Measurements from ENCODE around the gene VCL.

The VCL gene

DNA sequence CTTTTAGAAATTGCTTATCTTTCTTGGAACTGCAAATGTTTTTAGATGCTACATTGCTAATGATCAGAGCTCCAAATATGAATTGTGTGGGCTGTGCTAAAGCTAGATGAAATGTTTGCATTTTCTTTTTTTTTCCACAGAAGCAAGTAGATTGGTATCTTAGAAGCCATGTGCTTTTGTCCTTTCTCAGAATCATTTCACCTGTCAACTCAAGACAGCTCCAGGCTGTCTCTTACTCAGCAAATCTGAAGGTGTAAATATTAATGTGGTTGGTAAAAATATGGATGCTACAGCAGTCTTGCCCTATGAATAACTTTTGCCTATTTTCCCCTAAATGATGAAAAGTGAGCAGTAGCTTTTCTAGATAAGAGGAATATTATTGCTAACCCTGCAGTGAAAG is 111.5 kb downstream of the VCL start:
- Histone ChIP-seq H3K4me3 (no peak overlapping the region), H3K27ac (no peak overlapping the region)
- TF ChIP-seq, protein P1, sequence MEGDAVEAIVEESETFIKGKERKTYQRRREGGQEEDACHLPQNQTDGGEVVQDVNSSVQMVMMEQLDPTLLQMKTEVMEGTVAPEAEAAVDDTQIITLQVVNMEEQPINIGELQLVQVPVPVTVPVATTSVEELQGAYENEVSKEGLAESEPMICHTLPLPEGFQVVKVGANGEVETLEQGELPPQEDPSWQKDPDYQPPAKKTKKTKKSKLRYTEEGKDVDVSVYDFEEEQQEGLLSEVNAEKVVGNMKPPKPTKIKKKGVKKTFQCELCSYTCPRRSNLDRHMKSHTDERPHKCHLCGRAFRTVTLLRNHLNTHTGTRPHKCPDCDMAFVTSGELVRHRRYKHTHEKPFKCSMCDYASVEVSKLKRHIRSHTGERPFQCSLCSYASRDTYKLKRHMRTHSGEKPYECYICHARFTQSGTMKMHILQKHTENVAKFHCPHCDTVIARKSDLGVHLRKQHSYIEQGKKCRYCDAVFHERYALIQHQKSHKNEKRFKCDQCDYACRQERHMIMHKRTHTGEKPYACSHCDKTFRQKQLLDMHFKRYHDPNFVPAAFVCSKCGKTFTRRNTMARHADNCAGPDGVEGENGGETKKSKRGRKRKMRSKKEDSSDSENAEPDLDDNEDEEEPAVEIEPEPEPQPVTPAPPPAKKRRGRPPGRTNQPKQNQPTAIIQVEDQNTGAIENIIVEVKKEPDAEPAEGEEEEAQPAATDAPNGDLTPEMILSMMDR (IDR thresholded peaks at IDR 0.05) = no peak
- no peak for DNase-seq (ENCODE audit: low spot score)

DNA sequence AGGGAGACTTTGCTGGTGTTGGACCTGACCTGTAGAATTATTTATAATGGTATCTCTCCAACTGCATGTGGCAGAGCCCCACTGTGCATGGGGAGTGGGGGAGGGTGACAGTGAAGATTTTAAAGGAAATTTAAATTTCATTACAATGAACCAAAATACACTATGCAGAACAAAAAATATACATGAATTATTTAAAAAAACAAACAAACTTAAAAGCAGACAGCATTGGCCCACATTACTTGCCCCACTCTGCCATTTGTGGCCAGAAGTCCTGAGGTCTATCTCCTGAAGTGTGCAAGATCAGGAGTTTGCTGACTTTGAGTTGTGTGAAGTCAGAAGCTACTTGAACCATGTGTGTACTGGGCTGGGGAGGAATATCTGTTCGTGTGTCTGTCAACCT is 112.2 kb downstream of the VCL start:
- no peak overlapping the region for H3K4me3 ChIP-seq
- TF ChIP-seq, protein P1 (IDR thresholded peaks at IDR 0.05) = no peak
- no peak overlapping the region for H3K27ac ChIP-seq
- no peak for DNase-seq (ENCODE audit: low spot score)

DNA sequence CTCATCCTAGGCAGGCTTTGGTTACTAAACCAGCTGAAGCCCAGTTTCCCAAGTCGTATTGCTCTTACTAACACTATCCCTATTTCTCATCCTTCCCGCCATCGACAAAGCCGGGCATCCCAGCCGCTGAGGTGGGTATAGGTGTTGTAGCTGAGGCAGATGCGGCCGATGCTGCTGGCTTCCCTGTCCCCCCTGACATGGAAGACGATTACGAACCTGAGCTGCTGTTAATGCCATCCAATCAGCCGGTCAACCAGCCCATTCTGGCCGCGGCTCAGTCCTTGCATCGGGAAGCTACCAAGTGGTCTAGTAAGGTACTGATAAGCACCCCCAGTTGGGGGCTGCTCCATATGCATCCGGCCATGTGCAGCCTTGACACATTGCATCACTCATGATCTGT is 113.9 kb downstream of the VCL start:
- TF ChIP-seq, protein P1 (IDR thresholded peaks at IDR 0.05) = no peak

DNA sequence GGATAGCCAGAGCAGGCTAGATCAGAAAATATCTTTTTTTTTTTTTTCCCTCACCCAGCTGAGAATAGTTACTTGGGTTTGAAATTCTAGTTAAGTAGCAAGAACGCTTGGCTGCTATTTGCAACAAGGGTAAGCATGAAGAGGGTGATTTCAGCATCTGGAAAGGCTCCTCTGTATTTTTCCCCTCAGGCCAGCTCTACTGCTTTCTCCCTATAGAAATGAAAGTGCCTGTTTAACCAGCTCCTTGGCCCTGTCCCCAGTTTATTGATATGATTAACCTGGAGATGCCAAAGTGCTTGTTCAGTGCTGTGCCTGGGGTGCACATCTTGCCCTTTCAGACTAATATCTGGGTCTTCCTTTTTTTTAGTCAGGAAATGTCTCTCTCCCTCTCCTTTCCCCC is 115.6 kb downstream of the VCL start:
- Histone ChIP-seq H3K4me3 (no peak overlapping the region), H3K27ac (peak overlapping the region; percentile 27 to 49)
- TF ChIP-seq, protein P1 (IDR thresholded peaks at IDR 0.05) = no peak
- DNase-seq (ENCODE audit: low spot score) = no peak

More for the DNA sequence above, 113.9 kb downstream of the VCL start:
- Histone ChIP-seq H3K4me3 (no peak overlapping the region), H3K27ac (no peak overlapping the region)
- DNase-seq (ENCODE audit: low spot score) = no peak

DNA sequence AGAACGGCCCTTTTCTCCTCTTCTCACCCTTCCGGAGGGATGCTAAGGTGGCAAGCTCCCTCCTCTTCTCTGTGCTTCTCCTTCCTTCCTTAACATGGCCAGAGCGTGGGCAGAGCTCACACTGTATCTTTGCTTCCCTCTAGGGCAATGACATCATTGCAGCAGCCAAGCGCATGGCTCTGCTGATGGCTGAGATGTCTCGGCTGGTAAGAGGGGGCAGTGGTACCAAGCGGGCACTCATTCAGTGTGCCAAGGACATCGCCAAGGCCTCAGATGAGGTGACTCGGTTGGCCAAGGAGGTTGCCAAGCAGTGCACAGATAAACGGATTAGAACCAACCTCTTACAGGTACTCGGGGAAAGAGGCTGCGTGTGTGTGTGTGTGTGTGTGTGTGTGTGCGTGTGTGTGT is 116.1 kb downstream of the VCL start:
- no peak overlapping the region for H3K4me3 ChIP-seq
- DNase-seq (ENCODE audit: low spot score) = no peak
- peak overlapping the region; percentile 49 to 54 for H3K27ac ChIP-seq
- TF ChIP-seq, protein P1 (IDR thresholded peaks at IDR 0.05) = no peak

DNA sequence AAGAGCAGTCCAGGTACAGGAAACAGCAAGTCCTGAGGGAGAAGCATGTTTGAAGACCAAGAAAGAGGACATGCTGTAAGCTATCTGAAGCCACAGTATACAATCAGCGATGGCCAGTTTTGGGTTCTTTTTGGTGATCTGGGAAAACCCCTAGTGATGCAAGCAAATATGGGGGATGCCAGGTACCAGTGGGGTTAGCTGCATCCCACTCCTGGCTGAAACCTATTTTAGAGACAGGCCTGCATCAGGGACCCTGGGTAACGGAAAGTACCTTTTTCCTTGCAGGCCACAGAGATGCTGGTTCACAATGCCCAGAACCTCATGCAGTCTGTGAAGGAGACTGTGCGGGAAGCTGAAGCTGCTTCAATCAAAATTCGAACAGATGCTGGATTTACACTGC is 119.8 kb downstream of the VCL start:
- Histone ChIP-seq H3K27ac (no peak overlapping the region), H3K4me3 (no peak overlapping the region)
- DNase-seq (ENCODE audit: low spot score) = no peak
- TF ChIP-seq, protein P1 (IDR thresholded peaks at IDR 0.05) = no peak

DNA sequence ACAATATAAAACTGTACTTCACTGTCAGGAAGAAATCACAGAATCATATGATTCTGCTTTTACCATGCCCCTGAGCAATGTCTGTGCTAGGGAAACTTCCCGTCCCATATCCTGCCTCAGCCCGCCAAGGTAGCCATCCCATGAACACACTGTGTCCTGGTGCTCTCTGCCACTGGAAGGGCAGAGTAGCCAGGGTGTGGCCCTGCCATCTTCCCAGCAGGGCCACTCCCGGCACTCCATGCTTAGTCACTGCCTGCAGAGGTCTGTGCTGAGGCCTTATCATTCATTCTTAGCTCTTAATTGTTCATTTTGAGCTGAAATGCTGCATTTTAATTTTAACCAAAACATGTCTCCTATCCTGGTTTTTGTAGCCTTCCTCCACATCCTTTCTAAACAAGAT is 120.9 kb downstream of the VCL start:
- peak overlapping the region in 1 of 2 donors; percentile 43 for H3K27ac ChIP-seq
- TF ChIP-seq, protein P1 (IDR thresholded peaks at IDR 0.05) = no peak
- DNase-seq (ENCODE audit: low spot score) = no peak
- H3K4me3 ChIP-seq = no peak overlapping the region

All from coronary artery (tissue), 2 donors.